Skin epidermis (tissue), 12 donors: ENCODE measurements around the gene FBLN5.
A peak's percentile ranks its signal among the peaks of the same experiment; 100 is the strongest.
"Not testable (repeated sequence)": the region's sequence is repeated elsewhere in the genome, so short reads cannot be mapped to it uniquely, and the experiment has no call there.

Experiments
- H3K27ac ChIP-seq, 21 experiments: fragments of 200-600 bp; sonication (generic) in 11 of 21; one replicate each; pipeline ENCODE4 v1.5.0; 2020; ENCODE audit warnings: mild to moderate bottlenecking in 3 of 21, inconsistent platforms in 2 of 21, moderate library complexity in 2 of 21
- H3K4me3 ChIP-seq, 7 experiments: fragments of 200-600 bp; sonication (generic) in 2 of 7; one replicate each; pipeline ENCODE4 v1.5.0; 2020; ENCODE audit warnings: inconsistent platforms in 2 of 7, mild to moderate bottlenecking in 2 of 7, moderate library complexity in 1 of 7

FBLN5 gene

GRCh38 chr14:91872517-91873470 lies 74.7 kb downstream of the FBLN5 start:
- H3K4me3 ChIP-seq = no peak overlapping the region

DNA sequence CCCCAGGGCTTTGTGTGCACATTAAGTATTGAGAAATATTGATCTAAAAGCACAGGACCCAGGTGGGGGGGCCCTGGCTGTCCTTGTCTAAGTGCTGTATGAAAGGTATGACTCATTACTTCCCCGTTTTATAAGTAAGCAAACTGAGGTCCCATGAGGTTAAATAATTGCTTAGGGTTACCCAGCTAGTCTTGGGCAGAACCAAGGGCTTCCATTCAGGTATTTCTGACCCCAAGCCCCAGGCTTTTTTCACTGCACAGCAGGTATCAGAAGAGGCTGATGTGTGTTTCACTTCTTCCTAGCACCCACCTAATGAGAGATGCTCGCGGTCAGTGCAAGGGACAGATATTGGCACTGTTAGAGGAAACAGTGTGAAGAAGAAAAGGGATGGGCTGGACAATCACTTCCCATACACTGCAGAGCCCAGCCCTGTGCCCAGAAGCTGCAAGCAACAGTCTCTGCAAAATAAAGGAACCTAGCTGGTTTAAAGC lies 75.4 kb downstream of the FBLN5 start:
- Histone ChIP-seq H3K4me3 (no peak overlapping the region), H3K27ac (peak overlapping the region in 17 of 21 experiments; percentile 36 to 98 (median 75))

More at GRCh38 chr14:91872517-91873470, 74.7 kb downstream of the FBLN5 start:
- peak overlapping the region in 19 of 21 experiments; percentile 17 to 98 (median 71) for H3K27ac ChIP-seq

DNA sequence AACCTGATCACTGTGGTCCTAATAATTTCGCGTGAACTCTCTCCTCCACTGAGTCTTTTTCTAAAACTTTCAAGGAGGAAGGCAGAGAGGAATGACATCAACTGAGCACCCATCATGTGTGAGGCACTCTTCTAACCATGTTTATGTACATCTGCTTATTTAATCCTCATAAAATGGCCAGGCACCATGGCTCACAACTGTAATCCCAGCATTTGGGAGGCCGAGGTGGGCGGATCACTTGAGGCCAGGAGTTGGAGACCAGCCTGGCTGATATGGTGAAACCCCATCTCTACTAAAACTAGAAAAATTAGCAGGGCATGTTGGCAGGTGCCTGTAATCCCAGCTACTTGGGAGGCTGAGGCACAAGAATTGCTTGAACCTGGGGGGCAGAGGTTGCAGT lies 76.1 kb downstream of the FBLN5 start:
- peak overlapping the region in 15 of 21 experiments; percentile 36 to 98 (median 76) for H3K27ac ChIP-seq

DNA sequence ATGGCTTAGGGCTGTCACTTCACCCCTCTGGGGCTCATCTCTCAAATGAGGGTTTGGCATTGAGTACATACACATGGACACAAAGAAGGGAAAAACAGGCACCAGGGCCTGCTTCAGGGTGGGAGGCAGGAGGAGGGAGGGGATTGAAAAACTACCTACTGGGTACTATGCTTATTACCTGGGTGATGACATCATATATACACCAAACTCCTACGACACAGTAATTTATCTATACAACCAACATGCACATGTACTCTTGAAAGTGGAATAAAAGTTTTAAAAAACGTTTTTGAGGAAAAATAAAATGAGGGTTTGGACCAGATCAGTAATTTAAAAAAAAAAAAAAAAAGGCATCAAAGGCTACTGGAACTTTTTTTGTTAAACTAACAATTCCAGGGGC lies 76.6 kb downstream of the FBLN5 start:
- Histone ChIP-seq H3K27ac (peak overlapping the region in 15 of 21 experiments; percentile 2 to 98 (median 65)), H3K4me3 (no peak overlapping the region)

More for the DNA sequence above, 76.1 kb downstream of the FBLN5 start:
- not testable (repeated sequence) for H3K4me3 ChIP-seq

DNA sequence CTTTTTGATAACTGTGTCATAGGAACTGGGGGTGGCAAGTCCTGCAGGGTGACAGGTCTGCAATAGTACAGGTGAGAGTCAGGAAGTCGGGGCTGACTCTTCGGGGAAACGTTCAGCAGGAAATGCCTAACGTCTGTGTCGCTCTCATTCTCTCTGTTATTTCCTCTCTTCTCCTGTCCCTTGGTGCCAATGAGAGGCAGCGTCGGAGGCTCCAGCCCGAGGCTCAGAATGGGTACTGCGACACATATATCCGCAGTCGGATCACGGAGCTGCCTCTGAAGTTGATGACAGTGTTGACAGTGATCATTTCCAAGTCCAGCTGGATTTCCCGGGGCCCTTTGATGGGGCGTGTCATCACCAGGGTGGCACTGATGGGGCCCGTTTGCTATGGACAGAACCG lies 77.5 kb downstream of the FBLN5 start:
- Histone ChIP-seq H3K4me3 (no peak overlapping the region), H3K27ac (peak overlapping the region in 18 of 21 experiments; percentile 2 to 98 (median 58))

DNA sequence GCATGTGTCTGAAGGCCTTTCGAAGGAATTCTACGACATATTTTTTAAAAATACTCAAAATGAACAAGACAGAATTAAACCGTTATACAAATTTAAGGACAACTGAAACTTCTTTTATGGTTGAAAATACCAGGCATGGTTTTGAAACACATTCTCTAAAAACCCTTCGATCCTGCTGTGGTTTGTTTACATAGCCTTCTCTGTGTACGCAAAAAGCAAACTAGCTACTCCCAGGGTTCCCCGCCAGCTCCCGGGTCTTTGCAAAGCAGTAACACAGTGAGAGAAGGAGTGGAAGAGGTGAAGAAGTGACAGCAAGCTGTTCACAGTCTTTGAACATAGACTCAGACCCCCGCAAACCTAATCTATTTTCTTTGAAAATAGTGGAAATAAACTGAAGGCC lies 77.9 kb downstream of the FBLN5 start:
- peak overlapping the region in 11 of 21 experiments; percentile 9 to 98 (median 83) for H3K27ac ChIP-seq
- no peak overlapping the region for H3K4me3 ChIP-seq

DNA sequence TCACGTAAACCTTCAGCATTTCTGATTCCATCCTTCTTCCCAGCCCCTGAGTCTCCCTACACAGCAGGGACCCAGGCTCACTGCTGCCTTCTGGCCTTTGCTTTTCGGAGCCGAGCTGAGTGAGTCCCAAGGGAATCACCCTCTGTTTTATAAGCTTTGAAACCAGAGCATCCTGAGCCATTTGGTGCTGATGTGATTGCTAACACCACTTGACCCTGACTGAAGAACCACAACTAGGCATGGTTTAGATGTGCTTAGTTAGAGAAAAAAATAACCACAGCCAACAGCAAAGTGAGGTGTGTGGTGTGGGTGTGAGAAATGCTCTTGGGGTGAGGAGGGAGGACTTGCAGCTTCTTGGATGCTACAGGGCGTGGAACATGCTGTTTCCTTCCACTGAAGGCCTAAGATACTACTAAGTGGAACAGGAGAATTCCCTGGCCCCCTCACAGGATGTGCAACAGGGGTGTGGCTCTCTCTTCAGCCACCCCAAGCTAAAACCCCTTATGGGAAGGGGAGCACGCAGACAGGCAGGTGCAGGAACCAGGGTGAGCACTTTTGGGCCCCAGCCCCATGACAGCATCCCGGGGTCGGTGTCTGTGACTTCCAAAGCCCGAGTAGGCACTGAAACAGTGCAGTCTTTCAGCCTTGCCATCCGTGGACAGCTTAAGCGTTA lies 80.0 kb downstream of the FBLN5 start, which contains the start of gene TC2N:
TC2N (minus strand) TSS at position 221 of the 673 bp plus-strand sequence. CDS start 53,767 bp downstream, outside the sequence.
- H3K27ac ChIP-seq = peak within 1 kb of the TSS in 12 of 21 experiments; percentile 7 to 98 (median 66)
- peak within 1 kb of the TSS in 6 of 7 experiments; percentile 11 to 27 (median 17) for H3K4me3 ChIP-seq

DNA sequence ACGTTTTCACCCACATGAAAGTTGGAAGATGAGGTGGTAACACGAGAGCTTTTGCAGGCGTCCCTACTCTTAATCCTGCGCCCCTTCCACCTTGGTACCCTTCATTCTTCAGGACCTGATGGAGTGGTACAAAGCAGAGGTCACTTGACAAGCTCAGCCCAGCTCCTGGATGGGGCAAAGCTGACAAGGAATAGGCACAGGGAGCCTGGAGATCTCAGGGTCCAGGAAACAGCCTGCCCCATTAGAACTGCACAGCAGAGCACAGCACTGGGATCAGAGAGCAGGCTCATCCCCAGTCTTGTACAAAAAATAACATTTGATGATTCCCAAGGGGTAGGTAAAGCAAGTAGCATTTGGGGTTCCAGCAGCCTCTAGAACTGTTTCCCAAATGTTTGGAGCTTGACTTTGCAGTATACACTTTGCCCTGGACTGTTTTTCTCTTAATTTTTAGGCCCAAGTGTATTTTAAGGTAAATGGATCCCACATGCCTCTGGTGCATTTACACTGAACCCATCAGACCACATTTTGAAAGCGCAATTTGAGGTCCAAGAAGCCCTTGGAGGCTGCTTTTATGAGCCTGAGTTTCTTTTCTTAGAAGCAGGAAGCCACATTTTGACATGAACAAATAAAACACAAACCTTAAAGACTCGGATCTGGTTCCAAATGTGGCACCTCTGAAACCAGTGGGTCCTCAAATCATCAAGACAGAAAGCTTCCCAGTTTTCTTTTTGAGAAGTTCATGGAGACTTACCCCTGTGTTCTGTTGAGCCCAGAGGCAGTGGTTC lies 80.8 kb downstream of the FBLN5 start:
- Histone ChIP-seq H3K4me3 (peak overlapping the region in 6 of 7 experiments; percentile 11 to 27 (median 17)), H3K27ac (peak overlapping the region in 12 of 21 experiments; percentile 7 to 98 (median 66))

DNA sequence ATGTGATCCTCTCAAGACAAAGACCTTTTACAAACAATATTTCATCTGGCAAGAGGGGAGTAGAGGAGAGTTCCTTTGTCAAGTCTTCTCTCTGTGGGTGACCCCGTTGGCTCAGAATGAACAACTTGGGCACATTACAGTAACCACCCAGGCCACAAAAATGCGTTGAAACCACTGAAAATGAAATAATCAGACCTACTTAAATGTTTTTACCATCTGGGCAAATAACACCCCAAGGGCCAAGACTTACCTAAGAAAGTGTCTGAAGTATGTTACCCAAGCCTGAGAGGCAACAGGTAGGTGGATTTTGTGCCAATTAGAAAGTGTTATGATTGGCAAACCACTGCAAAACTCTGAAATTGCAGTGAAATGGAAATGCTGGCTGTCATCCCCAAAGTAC lies 81.4 kb downstream of the FBLN5 start:
- H3K27ac ChIP-seq = peak overlapping the region in 11 of 21 experiments; percentile 7 to 98 (median 71)
- H3K4me3 ChIP-seq = peak overlapping the region in 6 of 7 experiments; percentile 11 to 27 (median 17)

DNA sequence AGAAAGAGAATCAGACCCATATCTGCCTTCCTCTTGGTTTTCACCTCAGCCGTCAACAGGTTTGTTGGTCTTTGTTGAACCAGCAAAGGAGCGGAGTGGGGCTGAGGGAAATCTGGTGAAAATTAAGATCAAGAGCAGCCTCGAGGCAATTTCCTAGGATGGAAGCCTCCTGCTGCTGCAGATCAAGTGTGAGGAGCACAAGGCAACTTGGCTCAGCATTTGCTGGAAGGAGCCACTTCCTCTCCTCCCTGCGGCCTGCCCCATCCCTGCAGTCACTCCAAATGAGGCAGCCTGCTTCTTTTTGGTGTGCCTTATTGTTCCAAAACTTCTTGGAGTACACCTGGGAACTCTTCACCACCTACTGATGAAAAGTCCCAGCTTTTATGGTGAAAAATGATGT lies 85.1 kb downstream of the FBLN5 start:
- no peak overlapping the region for H3K4me3 ChIP-seq
- no peak overlapping the region for H3K27ac ChIP-seq

DNA sequence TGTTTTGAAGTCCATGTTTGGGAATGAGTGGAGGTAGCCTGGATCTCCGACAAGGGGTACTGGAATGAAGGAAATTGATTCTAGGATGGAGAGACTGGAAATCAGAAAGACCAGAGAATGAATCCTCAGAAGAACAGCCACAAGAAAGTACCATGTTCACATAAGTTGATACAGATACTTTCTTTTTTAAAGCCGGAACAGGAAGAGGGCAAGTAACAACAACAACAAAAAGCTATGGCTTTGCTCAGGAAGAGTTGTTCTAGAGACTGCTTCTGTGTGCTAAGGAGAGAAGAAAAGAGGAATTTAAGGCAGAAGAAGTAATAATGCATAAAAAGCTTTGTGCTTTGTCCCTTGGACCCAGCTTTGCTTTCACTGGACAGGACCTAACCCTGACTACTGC lies 86.4 kb downstream of the FBLN5 start:
- Histone ChIP-seq H3K4me3 (no peak overlapping the region), H3K27ac (peak overlapping the region in 4 of 21 experiments; percentile 4 to 68 (median 43))

DNA sequence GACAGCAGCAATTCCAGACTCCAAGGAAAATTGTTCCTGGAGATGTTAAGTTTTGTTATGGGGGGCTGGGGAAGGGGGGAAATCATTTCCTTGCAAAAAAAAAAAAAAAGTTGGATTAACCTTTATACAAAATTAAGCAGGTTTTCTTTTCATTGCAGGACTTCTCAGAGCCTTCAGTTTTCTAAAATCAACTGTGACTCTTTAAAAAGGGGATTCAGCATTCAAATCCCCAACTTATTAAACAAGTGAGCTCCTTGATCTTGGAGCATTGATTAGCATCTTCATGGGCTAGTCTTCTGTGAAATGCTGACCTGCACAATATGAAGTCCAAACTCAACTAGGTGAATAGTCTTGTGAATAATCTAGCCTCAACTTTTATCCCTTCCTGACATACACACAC lies 87.3 kb downstream of the FBLN5 start:
- Histone ChIP-seq H3K27ac (peak overlapping the region in 1 of 21 experiments; percentile 68), H3K4me3 (no peak overlapping the region)

GRCh38 chr14:91858536-91859275 lies 88.8 kb downstream of the FBLN5 start:
- Histone ChIP-seq H3K27ac (peak overlapping the region in 3 of 21 experiments; percentile 14 to 49 (median 29)), H3K4me3 (no peak overlapping the region)

DNA sequence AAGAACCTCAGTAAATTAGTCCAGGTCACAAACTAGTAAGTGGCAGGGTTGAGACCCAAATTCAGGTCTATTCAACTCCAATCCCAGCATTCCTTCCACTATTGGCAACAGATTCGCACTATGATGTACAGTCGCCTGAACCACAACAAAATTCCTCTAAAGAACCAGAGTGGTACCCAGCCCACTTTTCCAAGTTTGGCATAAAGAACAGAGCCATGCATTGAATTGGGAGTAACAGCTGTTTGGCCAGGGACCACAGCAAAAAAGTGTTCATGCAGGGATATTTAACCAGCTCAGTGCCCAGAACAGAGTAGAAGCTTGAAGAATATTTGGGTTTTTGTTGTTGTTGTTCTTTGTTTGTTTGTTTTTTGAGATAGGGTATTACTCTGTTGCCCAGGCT lies 89.9 kb downstream of the FBLN5 start:
- Histone ChIP-seq H3K27ac (no peak overlapping the region), H3K4me3 (no peak overlapping the region)

DNA sequence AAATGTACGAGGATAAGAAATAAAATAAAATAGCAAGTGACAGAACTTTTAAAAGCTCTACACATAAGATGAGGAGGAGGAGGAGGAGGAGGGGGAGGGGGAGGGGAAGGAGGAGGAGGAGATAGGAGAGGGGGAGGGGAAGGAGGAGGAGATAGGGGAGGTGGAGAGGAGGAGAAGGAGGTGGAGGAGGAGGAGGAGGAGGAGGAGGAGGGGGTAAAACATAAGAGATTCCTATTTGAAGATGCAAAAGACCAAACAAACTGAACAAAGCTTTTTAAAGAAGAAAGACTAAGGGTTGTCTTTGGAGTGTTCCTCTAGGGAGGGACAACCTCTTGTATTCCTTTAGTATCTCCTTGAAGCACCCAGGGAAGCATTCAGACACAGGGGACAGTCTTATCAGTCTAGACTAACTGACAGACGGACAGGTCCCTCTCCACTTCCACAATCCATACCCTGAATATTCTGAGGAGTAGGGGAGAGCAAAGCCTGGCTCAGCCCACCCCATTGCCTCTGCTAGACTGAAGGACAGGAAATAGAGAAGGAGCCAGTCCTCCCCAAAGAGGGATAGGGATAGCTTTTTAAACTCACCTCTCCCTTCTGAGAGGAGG lies 93.1 kb downstream of the FBLN5 start:
- Histone ChIP-seq H3K27ac (peak overlapping the region in 3 of 21 experiments; percentile 25 to 46 (median 43)), H3K4me3 (no peak overlapping the region)

DNA sequence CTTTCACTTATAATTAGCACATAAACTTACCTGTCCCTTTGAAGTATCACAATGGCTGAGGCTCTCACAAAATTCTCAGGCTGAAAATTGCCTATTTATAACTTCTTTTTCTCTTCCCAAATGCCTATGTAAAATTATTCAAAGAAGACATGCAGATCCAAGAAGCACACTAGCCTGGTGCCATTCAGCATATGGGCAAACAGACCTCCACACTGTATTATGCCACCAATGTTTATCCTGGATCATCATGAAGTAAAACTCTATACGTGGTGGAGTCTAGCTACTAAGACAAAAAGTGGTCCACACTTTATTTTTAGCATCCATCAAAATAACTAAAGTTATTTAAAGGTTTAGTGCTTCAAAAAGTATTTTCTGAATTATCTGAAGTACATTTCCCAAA lies 95.9 kb downstream of the FBLN5 start:
- Histone ChIP-seq H3K4me3 (no peak overlapping the region), H3K27ac (no peak overlapping the region)

DNA sequence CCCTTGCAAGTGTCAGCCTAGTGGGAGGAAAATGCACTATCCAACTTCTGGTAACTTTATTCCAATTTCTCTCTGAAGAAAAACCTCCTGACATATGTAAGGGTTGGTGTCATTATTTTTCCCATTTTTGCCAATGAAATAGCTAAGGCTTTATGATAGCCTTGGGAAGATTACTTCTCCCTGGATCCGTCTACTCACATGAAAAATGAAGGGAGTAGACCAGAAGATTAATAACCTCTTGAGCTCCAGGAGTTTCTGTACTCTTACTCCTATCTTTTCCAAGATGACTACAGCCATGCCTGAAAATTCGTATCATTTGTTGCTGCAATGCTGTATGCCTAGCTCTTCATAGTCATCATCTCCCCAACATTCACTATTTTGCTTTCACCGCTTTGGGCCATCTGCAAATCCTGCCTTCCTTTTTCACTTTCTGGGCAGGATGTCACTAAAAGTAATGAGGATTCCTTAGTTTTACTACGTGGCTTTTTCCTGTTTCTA lies 98.9 kb downstream of the FBLN5 start:
- no peak overlapping the region for H3K27ac ChIP-seq

GRCh38 chr14:91847693-91848092 lies 99.8 kb downstream of the FBLN5 start:
- Histone ChIP-seq H3K4me3 (no peak overlapping the region), H3K27ac (no peak overlapping the region)

More for the DNA sequence above, 98.9 kb downstream of the FBLN5 start:
- H3K4me3 ChIP-seq = no peak overlapping the region
